ENCODE data around the gene CORO2B. TPM values are rescaled to one million over a fixed set of nuclear protein-coding genes. Genes with fewer than 3 reads are reported as not detected.

The CORO2B gene
- total RNA-seq, 4 donors from 2014 or later, result 0.19 to 2.3 (median 0.22) TPM; not detected in 1

DNA sequence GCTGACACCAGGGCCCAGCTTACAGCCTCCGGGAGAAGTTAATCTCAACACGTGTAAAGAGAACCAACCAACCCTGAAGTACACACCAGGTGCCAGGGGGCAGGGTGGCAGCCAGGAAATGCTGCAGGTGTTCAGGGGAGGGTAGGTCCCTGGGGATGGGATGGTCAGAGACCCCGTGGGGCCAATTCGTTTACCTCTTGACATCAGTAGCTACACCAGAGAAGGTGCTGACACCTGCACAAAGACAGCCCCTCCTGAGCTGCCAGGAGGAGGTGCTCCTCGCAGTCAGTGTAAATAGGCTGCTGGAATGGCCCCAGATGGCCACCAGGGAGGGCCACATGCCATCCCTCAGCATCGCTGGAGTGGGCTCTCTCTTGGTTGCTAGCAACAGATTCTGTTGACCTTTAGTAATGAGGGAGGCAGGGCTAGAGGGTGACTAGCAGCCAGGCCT, 52.8 kb downstream of the CORO2B start:
- no peak overlapping the region for H3K4me3 ChIP-seq
- peaks cover 0 to 23% (median 6%) of the 10 kb centered on the region in 3 donors for H3K4me1 ChIP-seq
- H3K27me3 ChIP-seq, result peaks cover 0 to 37% (median 0%) of the 10 kb centered on the region in 4 donors
- WGBS, 2 donors, result 20 to 81% methylated on average over 1 to 3 of the region's 6 CpGs
- DNase-seq, result no peak
- intact Hi-C loops (cut with DNase I), result no loop called here
- no peaks in the 10 kb centered on the region for H3K36me3 ChIP-seq
- no peak overlapping the region for H3K27ac ChIP-seq
- TF ChIP-seq, protein P1, sequence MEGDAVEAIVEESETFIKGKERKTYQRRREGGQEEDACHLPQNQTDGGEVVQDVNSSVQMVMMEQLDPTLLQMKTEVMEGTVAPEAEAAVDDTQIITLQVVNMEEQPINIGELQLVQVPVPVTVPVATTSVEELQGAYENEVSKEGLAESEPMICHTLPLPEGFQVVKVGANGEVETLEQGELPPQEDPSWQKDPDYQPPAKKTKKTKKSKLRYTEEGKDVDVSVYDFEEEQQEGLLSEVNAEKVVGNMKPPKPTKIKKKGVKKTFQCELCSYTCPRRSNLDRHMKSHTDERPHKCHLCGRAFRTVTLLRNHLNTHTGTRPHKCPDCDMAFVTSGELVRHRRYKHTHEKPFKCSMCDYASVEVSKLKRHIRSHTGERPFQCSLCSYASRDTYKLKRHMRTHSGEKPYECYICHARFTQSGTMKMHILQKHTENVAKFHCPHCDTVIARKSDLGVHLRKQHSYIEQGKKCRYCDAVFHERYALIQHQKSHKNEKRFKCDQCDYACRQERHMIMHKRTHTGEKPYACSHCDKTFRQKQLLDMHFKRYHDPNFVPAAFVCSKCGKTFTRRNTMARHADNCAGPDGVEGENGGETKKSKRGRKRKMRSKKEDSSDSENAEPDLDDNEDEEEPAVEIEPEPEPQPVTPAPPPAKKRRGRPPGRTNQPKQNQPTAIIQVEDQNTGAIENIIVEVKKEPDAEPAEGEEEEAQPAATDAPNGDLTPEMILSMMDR (IDR thresholded peaks at IDR 0.05), result no peak
- no peak for TF ChIP-seq POLR2A (IDR thresholded peaks at IDR 0.05)
- H3K9me3 ChIP-seq, result no peaks in the 10 kb centered on the region

- DNase-seq, result no peak
- H3K4me1 ChIP-seq, result peaks cover 0 to 27% (median 6%) of the 10 kb centered on the region in 3 donors
- intact Hi-C loops (cut with DNase I), result no loop called here
Measured at GRCh38 chr15:68632101-68632500, 53.3 kb downstream of the CORO2B start.

DNA sequence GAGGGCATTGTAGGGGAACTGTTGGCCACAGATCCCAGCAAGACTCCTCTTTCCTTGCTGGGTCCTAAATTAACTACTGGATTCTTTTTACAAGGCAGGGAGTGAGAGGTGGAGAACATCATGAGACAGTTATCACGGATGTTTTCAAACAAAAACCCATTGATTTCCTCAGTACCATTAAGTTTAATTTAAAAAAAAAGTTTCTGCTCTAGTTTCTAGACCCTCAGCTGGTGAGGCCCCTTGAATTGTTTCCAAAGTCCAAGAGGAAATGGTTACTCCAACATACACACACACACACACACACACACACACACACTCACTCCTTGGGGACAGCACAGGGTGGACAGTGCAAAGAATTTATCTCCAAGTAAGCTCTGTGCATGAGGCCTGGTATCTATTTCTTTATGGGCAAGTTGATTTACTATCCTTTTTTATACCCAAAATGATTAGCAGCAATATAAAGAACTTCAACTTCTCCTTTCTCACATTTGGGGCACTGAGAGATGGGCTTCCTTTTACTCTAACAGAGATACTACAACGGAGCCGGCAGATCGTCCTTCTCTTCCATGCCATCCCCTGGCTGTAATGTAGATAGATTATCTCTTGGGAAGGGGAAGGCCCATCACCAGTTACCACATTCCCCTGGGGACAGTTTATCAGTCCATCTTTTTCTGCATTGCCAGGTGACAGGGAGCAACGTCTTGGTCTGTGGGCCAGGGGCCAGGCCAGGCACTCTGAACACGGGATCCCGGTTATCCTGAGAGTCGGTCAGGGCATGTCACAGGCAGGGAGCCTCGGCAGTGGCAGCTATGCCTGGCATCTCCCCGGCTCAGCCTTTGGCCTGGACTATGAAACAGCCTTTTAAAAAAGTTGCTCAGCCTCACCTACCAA, 54.7 kb downstream of the CORO2B start:
- intact Hi-C loops (cut with DNase I), result no loop called here
- TF ChIP-seq POLR2A (IDR thresholded peaks at IDR 0.05), result no peak
- TF ChIP-seq, protein P1 (IDR thresholded peaks at IDR 0.05), result no peak
- peaks cover 0 to 21% (median 0%) of the 10 kb centered on the region in 4 donors for H3K27me3 ChIP-seq
- H3K36me3 ChIP-seq, result no peaks in the 10 kb centered on the region
- peaks cover 0 to 40% (median 7%) of the 10 kb centered on the region in 3 donors for H3K4me1 ChIP-seq
- no peaks in the 10 kb centered on the region for H3K9me3 ChIP-seq
- no peak for DNase-seq
- H3K27ac ChIP-seq, result no peak overlapping the region
- no peak overlapping the region for H3K4me3 ChIP-seq
- WGBS, 2 donors, result 57 to 93% methylated on average over 6 to 7 of the region's 10 CpGs

More at GRCh38 chr15:68632101-68632500, 53.3 kb downstream of the CORO2B start:
- TF ChIP-seq POLR2A (IDR thresholded peaks at IDR 0.05), result no peak
- TF ChIP-seq, protein P1 (IDR thresholded peaks at IDR 0.05), result no peak
- Histone ChIP-seq H3K4me3 (no peak overlapping the region), H3K27ac (no peak overlapping the region), H3K9me3 (no peaks in the 10 kb centered on the region), H3K27me3 (peaks cover 0 to 34% (median 0%) of the 10 kb centered on the region in 4 donors), H3K36me3 (no peaks in the 10 kb centered on the region)
- WGBS, 2 donors, result 78 to 87% methylated on average over 5 to 6 of the region's 9 CpGs

GRCh38 chr15:68634122-68634482, 55.3 kb downstream of the CORO2B start:
- no peaks in the 10 kb centered on the region for H3K36me3 ChIP-seq
- H3K27ac ChIP-seq, result no peak overlapping the region
- TF ChIP-seq POLR2A (IDR thresholded peaks at IDR 0.05), result no peak
- TF ChIP-seq, protein P1 (IDR thresholded peaks at IDR 0.05), result no peak
- no peaks in the 10 kb centered on the region for H3K9me3 ChIP-seq
- no peak overlapping the region for H3K4me3 ChIP-seq
- intact Hi-C loops (cut with DNase I), result no loop called here
- H3K4me1 ChIP-seq, result peaks cover 0 to 46% (median 9%) of the 10 kb centered on the region in 3 donors
- no peak for DNase-seq
- 91 to 98% methylated on average over 4 of the region's 4 CpGs for WGBS, 2 donors
- peaks cover 0 to 16% (median 0%) of the 10 kb centered on the region in 4 donors for H3K27me3 ChIP-seq

DNA sequence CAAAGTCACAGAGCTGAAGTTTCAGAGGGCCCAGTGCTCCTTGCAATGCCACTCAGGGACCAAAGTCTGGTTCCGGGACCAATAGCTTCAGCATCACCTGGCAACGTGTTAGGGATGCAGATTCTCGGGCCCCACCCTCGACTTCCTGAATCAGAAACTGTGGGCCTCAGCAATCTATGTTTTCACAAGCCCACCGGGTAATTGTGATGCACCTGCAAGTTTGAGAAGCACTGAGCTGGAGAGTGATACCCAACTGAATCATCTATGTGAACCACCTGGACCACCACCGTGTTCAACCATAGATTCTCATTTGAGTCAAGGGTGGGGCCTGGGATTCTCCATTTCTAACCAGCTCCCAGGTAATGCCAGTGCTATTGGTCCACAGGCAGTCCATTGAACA, 55.7 kb downstream of the CORO2B start:
- intact Hi-C loops (cut with DNase I), result no loop called here
- WGBS, 2 donors, result 80 to 100% methylated on average over 2 to 6 of the region's 6 CpGs
- no peak for TF ChIP-seq POLR2A (IDR thresholded peaks at IDR 0.05)
- TF ChIP-seq, protein P1 (IDR thresholded peaks at IDR 0.05), result no peak
- peaks cover 0 to 51% (median 9%) of the 10 kb centered on the region in 3 donors for H3K4me1 ChIP-seq
- DNase-seq, result no peak
- H3K4me3 ChIP-seq, result no peak overlapping the region
- H3K27ac ChIP-seq, result no peak overlapping the region
- peaks cover 0 to 12% (median 0%) of the 10 kb centered on the region in 4 donors for H3K27me3 ChIP-seq
- H3K36me3 ChIP-seq, result no peaks in the 10 kb centered on the region
- H3K9me3 ChIP-seq, result no peaks in the 10 kb centered on the region
